IMR-90 (cell line): ENCODE results near the gene TRDN. TPM values are rescaled to one million over a fixed set of nuclear protein-coding genes. Genes with fewer than 3 reads are reported as not detected.
A peak's percentile ranks its signal among the peaks of the same experiment; 100 is the strongest.

Source experiments
- ATAC-seq: fragments of 200-7000 bp; cut with Tn5 transposase; 2 replicates; pipeline ENCODE4 v1.9.1; 2020; ENCODE audit warnings: low read depth, mild to moderate bottlenecking, moderate library complexity
- BruUV-seq: library from RNA; stranded (reverse); fragments of 400-500 nt; replicated peaks from 2 replicates; lab custom pipeline; 2021; lab: Mats Ljungman, UMichigan
- CTCF ChIA-PET: fragments of 300-600 bp; formaldehyde crosslinking; extraction: SDS; loops from one replicate; lab custom pipeline; 2021; ENCODE audit warnings: antibody characterized with exemption; lab: Yijun Ruan, JAX
- POLR2A ChIA-PET: fragments of 300-600 bp; sonication (Branson Sonifier 250); formaldehyde crosslinking; loops from one replicate; lab custom pipeline; 2022; ENCODE audit warnings: antibody characterized with exemption; ENCODE audit not compliant: unreplicated experiment; lab: Charles Lee
- DNase-seq: peaks from one replicate; pipeline ENCODE4 v3.0.0; 2013
- H2AFZ ChIP-seq: replicated peaks from 2 replicates; pipeline ENCODE3; 2013; ENCODE audit warnings: low read length, mild to moderate bottlenecking; ENCODE audit not compliant: poor library complexity
- H2AK5ac ChIP-seq: 2 replicates; pipeline ENCODE4 v1.6.1; 2013; ENCODE audit warnings: low read depth, low read length, inconsistent platforms
- H2AK9ac ChIP-seq: replicated peaks from 2 replicates; pipeline ENCODE3; 2013; ENCODE audit warnings: mild to moderate bottlenecking, low read depth, low read length, moderate library complexity; ENCODE audit not compliant: poor library complexity
- H2BK120ac ChIP-seq: 2 replicates; pipeline ENCODE4 v1.6.1; 2013; ENCODE audit warnings: low read depth, low read length, inconsistent platforms
- H2BK15ac ChIP-seq: 3 replicates; pipeline ENCODE4 v1.6.1; 2013; ENCODE audit warnings: low read depth, low read length, inconsistent platforms
- H2BK20ac ChIP-seq: 2 replicates; pipeline ENCODE4 v1.6.1; 2013; ENCODE audit warnings: low read depth, mild to moderate bottlenecking, inconsistent platforms, low read length, moderate library complexity
- H2BK5ac ChIP-seq: 2 replicates; pipeline ENCODE4 v1.6.1; 2013; ENCODE audit warnings: mild to moderate bottlenecking, low read depth, low read length, inconsistent platforms; ENCODE audit not compliant: poor library complexity, severe bottlenecking
- H3K14ac ChIP-seq: replicated peaks from 2 replicates; pipeline ENCODE4 v1.6.1; 2013; ENCODE audit warnings: low read depth, low read length, inconsistent platforms
- H3K18ac ChIP-seq: 2 replicates; pipeline ENCODE4 v1.6.1; 2013; ENCODE audit warnings: low read depth, low read length, control low read depth
- H3K23ac ChIP-seq: 2 replicates; pipeline ENCODE4 v1.6.1; 2013; ENCODE audit warnings: low read depth, low read length, inconsistent platforms
- H3K27ac ChIP-seq: 2 replicates; pipeline ENCODE4 v1.5.1; 2013; ENCODE audit warnings: mild to moderate bottlenecking, control low read depth, low read length; ENCODE audit not compliant: insufficient read depth
- H3K27me3 ChIP-seq: 2 replicates; pipeline ENCODE4 v1.6.1; 2013; ENCODE audit warnings: low read length; ENCODE audit not compliant: control insufficient read depth, insufficient read depth
- H3K36me3 ChIP-seq: 2 replicates; pipeline ENCODE4 v1.6.1; 2013; ENCODE audit warnings: low read length, mixed read lengths; ENCODE audit not compliant: control insufficient read depth, insufficient read depth
- H3K4ac ChIP-seq: 2 replicates; pipeline ENCODE4 v1.6.1; 2013; ENCODE audit warnings: low read depth, low read length, inconsistent platforms
- H3K4me1 ChIP-seq: 2 replicates; pipeline ENCODE4 v1.6.1; 2013; ENCODE audit warnings: low read length, mixed read lengths; ENCODE audit not compliant: control insufficient read depth, insufficient read depth
- H3K4me2 ChIP-seq: 2 replicates; pipeline ENCODE4 v1.6.1; 2013; ENCODE audit warnings: low read depth, mild to moderate bottlenecking, control low read depth, low read length, moderate library complexity
- H3K4me3 ChIP-seq: 2 replicates; pipeline ENCODE4 v1.5.1; 2013; ENCODE audit warnings: low read depth, mild to moderate bottlenecking, control low read depth, low read length, moderate library complexity; ENCODE audit not compliant: insufficient read depth
- H3K56ac ChIP-seq: 2 replicates; pipeline ENCODE4 v1.6.1; 2013; ENCODE audit warnings: low read length, inconsistent platforms; ENCODE audit not compliant: insufficient read depth; ENCODE audit errors: extremely low read depth
- H3K79me1 ChIP-seq, 2 experiments: 2 replicates each; pipeline ENCODE4 v1.6.1; 2013; ENCODE audit warnings: low read length in 2 of 2, inconsistent platforms in 1 of 2, low read depth in 1 of 2
- H3K9ac ChIP-seq: 2 replicates; pipeline ENCODE4 v1.6.1; 2013; ENCODE audit warnings: low read depth, low read length, control low read depth
- H3K9me1 ChIP-seq: 2 replicates; pipeline ENCODE4 v1.6.1; 2013; ENCODE audit warnings: low read length, inconsistent platforms; ENCODE audit not compliant: insufficient read depth
- H3K9me3 ChIP-seq: 2 replicates; pipeline ENCODE4 v1.6.1; 2013; ENCODE audit warnings: low read length; ENCODE audit not compliant: control insufficient read depth, insufficient read depth
- H4K20me1 ChIP-seq: 2 replicates; pipeline ENCODE4 v1.6.1; 2013; ENCODE audit warnings: low read length, inconsistent platforms; ENCODE audit not compliant: insufficient read depth
- H4K5ac ChIP-seq: 2 replicates; pipeline ENCODE4 v1.6.1; 2013; ENCODE audit warnings: mild to moderate bottlenecking, low read depth, low read length, control low read depth
- H4K8ac ChIP-seq, 2 experiments: 2 replicates each; pipeline ENCODE4 v1.6.1; 2013; ENCODE audit warnings: low read depth in 2 of 2, low read length in 2 of 2, control low read depth in 1 of 2, inconsistent platforms in 1 of 2
- H4K91ac ChIP-seq: 2 replicates; pipeline ENCODE4 v1.6.1; 2013; ENCODE audit warnings: low read depth, low read length, inconsistent platforms; ENCODE audit not compliant: insufficient read depth
- MAFK ChIP-seq: IDR thresholded peaks from 2 replicates; pipeline ENCODE4 v1.6.1; 2012; ENCODE audit warnings: low read depth, low read length, improper control_type of control experiment
- SMC3 ChIP-seq: fragments of 150-350 bp; IDR thresholded peaks from 2 replicates; pipeline ENCODE4 v1.6.1; 2016; ENCODE audit warnings: low read depth, mild to moderate bottlenecking, antibody characterized with exemption, low read length, moderate library complexity
- WGBS, 2 experiments: methylation state at CpG; one replicate each; pipeline versions ENCODE4 v1.1.5 to v1.1.7; 2013; ENCODE audit warnings: missing lambda C conversion rate in 2 of 2; ENCODE audit not compliant: insufficient read length in 1 of 2; ENCODE audit errors: extremely low coverage in 2 of 2; 5-methylcytosine and 5-hydroxymethylcytosine counted together
- dilution Hi-C: fragments of 300-500 bp; cut with HindIII; formaldehyde crosslinking; loops from one replicate; pipeline ENCODE4 v1.14.3; 2018; ENCODE audit warnings: low sequenced_read_pairs; ENCODE audit not compliant: unreplicated experiment
- in situ Hi-C: fragments of 300-500 bp; cut with MboI; formaldehyde crosslinking; loops from 3 replicates; pipeline ENCODE4 v1.14.3; 2019; ENCODE audit warnings: low sequenced_read_pairs, inconsistent platforms, mixed read lengths
- intact Hi-C: fragments of 100-400 bp; cut with micrococcal nuclease; formaldehyde crosslinking; loops from 2 replicates; pipeline ENCODE4 v1.10.0; 2022
- polyA plus RNA-seq, 3 experiments: library from polyadenylated mRNA; depleted of rRNA; stranded (reverse); fragments of >200 nt; gene quantifications; 2 replicates each; pipeline ENCODE4 v1.2.3, GENCODE V29; 2012; ENCODE audit warnings: low replicate concordance in 1 of 3
- total RNA-seq: library from RNA; depleted of rRNA; stranded (reverse); fragments of >200 nt; gene quantifications from 2 replicates; pipeline ENCODE4 v1.2.3, GENCODE V29; 2012

TRDN gene
- total and polyA plus RNA-seq, 2 of the 4 experiments (the other 2 are of a cell fraction), result not detected

- Histone ChIP-seq H2BK15ac (no peak overlapping the region), H4K8ac (no peak overlapping the region), H3K56ac (no peak overlapping the region), H2AK9ac (no peak overlapping the region), H4K91ac (no peak overlapping the region), H2AK5ac (no peak overlapping the region), H3K27me3 (no peaks in the 10 kb centered on the region), H3K18ac (no peak overlapping the region), H3K27ac (no peak overlapping the region), H3K4me2 (no peak overlapping the region), H3K14ac (no peak overlapping the region), H3K9me3 (no peaks in the 10 kb centered on the region), H3K9ac (no peak overlapping the region), H4K20me1 (no peaks in the 10 kb centered on the region), H3K4me1 (no peaks in the 10 kb centered on the region), H3K36me3 (no peaks in the 10 kb centered on the region), H3K4ac (no peak overlapping the region), H2BK20ac (no peak overlapping the region), H3K79me1 (no peaks in the 10 kb centered on the region), H2BK5ac (no peak overlapping the region), H3K4me3 (no peak overlapping the region), H2AFZ (no peak overlapping the region), H2BK120ac (no peak overlapping the region), H3K23ac (no peak overlapping the region), H4K5ac (no peak overlapping the region), H3K9me1 (no peaks in the 10 kb centered on the region)
- no CpG with 5 or more reads among the region's 3 CpGs for WGBS, 2 experiments
- dilution Hi-C loops (no loop called here), in situ Hi-C loops (loop anchor here (25.0 kb wide), 1 partner anchor 461 kb away; no protein-coding TSS in a partner anchor), intact Hi-C loops (no loop called here)
- TF ChIP-seq SMC3, result no peak
- peak; percentile 67 for TF ChIP-seq MAFK
- POLR2A ChIA-PET, result no interaction called here
- DNase-seq (no peak), ATAC-seq (no peak)
- CTCF ChIA-PET, result interaction anchor here (0.5 kb wide), 1 partner anchor 485 kb away, joined by 3 read pairs; no protein-coding TSS in a partner anchor
- no TSS peak for BruUV-seq
Observed at GRCh38 chr6:123323452-123324329, 313.1 kb downstream of the TRDN start.
